Esophagus squamous epithelium (tissue), 4 donors: ENCODE data around the gene EDC3.

Experiments used
- CTCF ChIP-seq, 6 experiments: fragments of 450-650 bp in 4 of 6; fragments of 200-600 bp in 2 of 6; sonication (generic) in 2 of 6; IDR thresholded peaks; one replicate each; pipeline ENCODE4 v1.5.1; 2016 to 2019; ENCODE audit warnings: antibody characterized with exemption in 6 of 6, mild to moderate bottlenecking in 4 of 6, moderate library complexity in 4 of 6
- POLR2A ChIP-seq, 4 donors: fragments of 450-650 bp; IDR thresholded peaks; one replicate each; pipeline ENCODE4 v1.6.1; 2017; ENCODE audit warnings: antibody characterized with exemption in 4 of 4, mild to moderate bottlenecking in 4 of 4, moderate library complexity in 3 of 4

GRCh38 chr15:74732846-74733245 lies 37.0 kb upstream of the EDC3 start:
- no peak for TF ChIP-seq CTCF (IDR thresholded peaks at IDR 0.05)
- no peak for TF ChIP-seq POLR2A (IDR thresholded peaks at IDR 0.05)
